Measurements from ENCODE around the gene ZNF22.

DNA sequence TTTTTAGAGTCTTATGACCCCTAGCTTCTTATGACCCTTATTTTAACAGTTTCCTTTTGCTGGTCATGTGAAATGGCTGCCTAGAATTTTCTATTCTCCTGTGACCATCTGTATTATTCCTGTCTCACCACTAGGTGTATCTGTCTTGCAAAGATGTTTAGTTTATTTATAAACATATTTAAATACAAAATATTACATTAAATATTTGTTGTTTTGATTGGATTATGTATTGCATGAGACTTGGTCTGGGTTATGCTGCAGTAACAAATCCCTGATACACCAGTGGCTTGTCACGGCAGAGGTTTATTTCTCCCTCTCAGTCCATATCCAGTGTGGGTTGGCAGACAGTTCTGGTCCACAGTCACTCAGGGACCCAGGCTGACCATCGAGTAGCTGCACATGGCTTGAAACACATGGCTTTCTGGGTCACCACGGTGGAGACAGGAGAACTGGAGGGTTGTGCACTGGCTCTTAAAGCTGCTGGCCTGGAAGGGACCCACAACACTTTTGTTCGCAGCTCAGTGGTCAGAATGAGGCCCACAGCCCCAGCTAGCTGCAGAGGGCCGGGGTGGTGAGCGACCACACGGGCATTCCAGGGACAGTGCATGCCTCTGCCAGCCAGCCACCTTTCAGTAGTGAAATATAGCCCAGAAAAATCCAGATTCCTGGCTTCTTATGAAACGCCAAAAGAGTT, 33.8 kb upstream of the ZNF22 start:
- TF ChIP-seq, protein P1, sequence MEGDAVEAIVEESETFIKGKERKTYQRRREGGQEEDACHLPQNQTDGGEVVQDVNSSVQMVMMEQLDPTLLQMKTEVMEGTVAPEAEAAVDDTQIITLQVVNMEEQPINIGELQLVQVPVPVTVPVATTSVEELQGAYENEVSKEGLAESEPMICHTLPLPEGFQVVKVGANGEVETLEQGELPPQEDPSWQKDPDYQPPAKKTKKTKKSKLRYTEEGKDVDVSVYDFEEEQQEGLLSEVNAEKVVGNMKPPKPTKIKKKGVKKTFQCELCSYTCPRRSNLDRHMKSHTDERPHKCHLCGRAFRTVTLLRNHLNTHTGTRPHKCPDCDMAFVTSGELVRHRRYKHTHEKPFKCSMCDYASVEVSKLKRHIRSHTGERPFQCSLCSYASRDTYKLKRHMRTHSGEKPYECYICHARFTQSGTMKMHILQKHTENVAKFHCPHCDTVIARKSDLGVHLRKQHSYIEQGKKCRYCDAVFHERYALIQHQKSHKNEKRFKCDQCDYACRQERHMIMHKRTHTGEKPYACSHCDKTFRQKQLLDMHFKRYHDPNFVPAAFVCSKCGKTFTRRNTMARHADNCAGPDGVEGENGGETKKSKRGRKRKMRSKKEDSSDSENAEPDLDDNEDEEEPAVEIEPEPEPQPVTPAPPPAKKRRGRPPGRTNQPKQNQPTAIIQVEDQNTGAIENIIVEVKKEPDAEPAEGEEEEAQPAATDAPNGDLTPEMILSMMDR (IDR thresholded peaks at IDR 0.05): no peak
- no peak for TF ChIP-seq EP300 (IDR thresholded peaks at IDR 0.05)
- no peak for TF ChIP-seq POLR2A (IDR thresholded peaks at IDR 0.05)
